Ishikawa (cell line): ENCODE data around the gene RIPOR2.

Experiments
- CEBPB ChIP-seq: IDR thresholded peaks from 2 replicates; pipeline ENCODE4 v1.6.1; 2012
- EGR1 ChIP-seq: IDR thresholded peaks from 2 replicates; pipeline ENCODE4 v1.6.1; 2012
- EP300 ChIP-seq: IDR thresholded peaks from 2 replicates; pipeline ENCODE4 v1.6.1; 2012; ENCODE audit warnings: borderline replicate concordance
- FOXM1 ChIP-seq: IDR thresholded peaks from 2 replicates; pipeline ENCODE4 v1.6.1; 2012; ENCODE audit warnings: low read depth, borderline replicate concordance
- MAX ChIP-seq: IDR thresholded peaks from 2 replicates; pipeline ENCODE4 v1.6.1; 2012
- NFIC ChIP-seq: IDR thresholded peaks from 2 replicates; pipeline ENCODE4 v1.6.1; 2012
- RAD21 ChIP-seq: IDR thresholded peaks from 2 replicates; pipeline ENCODE4 v1.6.1; 2012; ENCODE audit warnings: low read depth
- REST ChIP-seq: IDR thresholded peaks from 2 replicates; pipeline ENCODE4 v1.6.1; 2012; ENCODE audit warnings: low read depth, mild to moderate bottlenecking
- TAF1 ChIP-seq: IDR thresholded peaks from 2 replicates; pipeline ENCODE4 v1.6.1; 2012; ENCODE audit warnings: low read depth, mild to moderate bottlenecking
- TEAD4 ChIP-seq: IDR thresholded peaks from 2 replicates; pipeline ENCODE4 v1.6.1; 2012
- YY1 ChIP-seq: IDR thresholded peaks from 2 replicates; pipeline ENCODE4 v1.6.1; 2012; ENCODE audit warnings: low read depth
- ZBTB7A ChIP-seq: IDR thresholded peaks from 2 replicates; pipeline ENCODE4 v1.6.1; 2012; ENCODE audit warnings: low read depth

- TF ChIP-seq MAX = no peak
- no peak for TF ChIP-seq REST
- TF ChIP-seq TAF1 = no peak
- no peak for TF ChIP-seq EP300
- no peak for TF ChIP-seq TEAD4
- TF ChIP-seq EGR1 = no peak
- no peak for TF ChIP-seq FOXM1
- TF ChIP-seq ZBTB7A = no peak
- TF ChIP-seq RAD21 = no peak
- TF ChIP-seq YY1 = no peak
- TF ChIP-seq CEBPB = no peak
- no peak for TF ChIP-seq NFIC
These were observed 26.1 kb upstream of the RIPOR2 start for GRCh38 chr6:24961852-24962251.
